Dedifferentiated amniotic fluid mesenchymal stem cell (primary cell): ENCODE data around the gene CDH13.

Experiments used
- DNase-seq: peaks from one replicate; pipeline ENCODE4 v3.0.0-alpha.2; 2016; ENCODE audit errors: extremely low spot score

Gene CDH13

DNA sequence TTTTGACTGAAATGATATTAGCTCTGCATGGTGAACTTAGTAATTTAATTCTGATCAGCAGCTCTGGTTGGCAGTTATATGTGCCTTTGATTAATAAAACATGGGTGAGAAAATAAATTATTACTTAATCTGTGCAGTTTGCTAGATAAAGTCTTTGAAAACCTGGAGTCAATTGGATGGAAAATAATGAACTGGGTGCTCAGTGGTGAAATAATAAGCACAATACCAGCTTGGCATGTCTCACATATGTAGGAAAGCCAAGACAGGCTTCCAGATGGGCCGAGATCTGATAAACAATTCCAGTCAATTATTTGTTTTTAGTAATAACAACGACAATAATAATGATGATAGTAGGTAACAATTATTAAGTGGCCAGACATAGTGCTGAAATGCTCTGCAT is 326.7 kb downstream of the CDH13 start:
- no peak for DNase-seq

DNA sequence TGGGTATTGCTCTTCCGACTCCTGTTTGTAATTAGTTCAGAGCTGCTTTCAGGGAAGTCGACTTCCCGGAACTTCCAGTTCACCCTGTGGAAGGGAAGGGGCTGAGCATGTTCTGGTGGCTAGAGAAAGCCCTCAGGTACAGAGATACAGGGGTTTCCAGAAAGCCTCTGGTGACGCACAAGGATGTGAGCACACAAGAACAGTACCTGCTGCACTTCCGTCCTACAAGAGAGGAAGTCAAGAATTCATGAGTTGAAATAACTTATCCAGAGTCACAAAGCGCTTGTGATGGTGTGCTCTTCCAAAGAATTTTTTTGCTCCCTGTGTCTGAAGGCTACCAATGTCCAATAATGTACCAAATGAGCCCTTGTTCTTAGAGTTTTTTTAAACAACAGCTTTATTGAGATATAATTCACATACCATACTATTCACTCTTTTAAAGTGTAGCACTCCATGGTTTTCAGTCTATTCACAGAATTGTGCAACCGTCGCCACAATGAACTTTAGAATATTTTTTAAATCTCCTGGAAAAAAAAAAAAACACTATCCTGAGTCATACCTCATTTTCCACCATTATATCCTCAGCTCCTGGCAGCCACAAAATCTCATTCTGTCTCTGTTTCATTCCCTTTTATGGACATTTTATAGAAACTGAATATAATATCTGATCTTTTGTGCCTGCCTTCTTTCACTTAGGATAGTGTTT is 327.6 kb downstream of the CDH13 start:
- no peak for DNase-seq

DNA sequence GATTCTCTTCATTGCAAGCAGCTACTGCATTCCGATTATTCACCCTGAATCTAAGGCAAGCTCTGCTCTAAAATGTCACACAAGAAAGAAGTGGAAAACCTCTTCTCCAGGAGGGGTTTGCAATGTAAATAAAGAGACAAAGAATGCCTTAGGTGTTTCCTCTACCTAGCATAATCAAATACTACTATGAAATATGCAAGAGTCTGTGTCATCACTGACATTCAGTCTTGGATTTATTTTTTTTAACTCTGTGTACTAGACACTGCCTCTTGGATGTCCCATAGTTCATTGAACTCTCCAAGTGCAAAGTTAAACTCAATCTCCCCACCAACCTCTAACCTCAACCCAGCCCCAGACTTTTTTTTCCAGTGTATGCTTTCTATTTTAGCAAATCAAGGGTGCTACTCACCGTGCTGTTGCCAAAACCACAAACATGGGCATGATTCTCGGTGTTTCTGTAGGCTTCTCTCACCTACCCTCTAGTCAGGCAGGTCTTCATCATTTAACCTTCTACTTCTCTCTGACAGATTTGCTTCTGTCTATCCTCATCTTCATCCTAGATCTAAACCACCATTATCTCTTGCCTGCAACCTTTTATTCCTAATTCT is 329.1 kb downstream of the CDH13 start:
- no peak for DNase-seq

GRCh38 chr16:82957212-82957611 is 330.4 kb downstream of the CDH13 start:
- DNase-seq, result no peak

DNA sequence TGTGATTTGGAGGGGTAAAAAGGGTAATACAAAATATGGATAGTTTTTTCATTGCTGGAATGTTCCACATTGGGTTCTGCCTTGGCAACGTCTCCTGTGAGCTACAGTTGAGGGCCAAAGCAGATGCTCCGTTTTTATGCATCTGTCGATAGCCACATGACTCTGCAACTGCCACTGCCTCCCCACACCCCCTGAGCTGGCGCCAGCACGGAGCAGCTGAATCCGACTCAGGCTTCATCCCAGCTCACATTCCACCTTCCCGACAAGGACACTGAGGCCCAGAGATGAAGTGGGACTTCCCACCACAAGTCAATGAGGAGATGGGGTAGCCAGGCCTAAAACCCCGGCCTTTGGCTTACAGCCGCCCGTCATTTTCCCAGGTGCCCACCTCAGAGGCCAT is 334.1 kb downstream of the CDH13 start:
- DNase-seq, result no peak

GRCh38 chr16:82963653-82964052 is 336.9 kb downstream of the CDH13 start:
- no peak for DNase-seq

DNA sequence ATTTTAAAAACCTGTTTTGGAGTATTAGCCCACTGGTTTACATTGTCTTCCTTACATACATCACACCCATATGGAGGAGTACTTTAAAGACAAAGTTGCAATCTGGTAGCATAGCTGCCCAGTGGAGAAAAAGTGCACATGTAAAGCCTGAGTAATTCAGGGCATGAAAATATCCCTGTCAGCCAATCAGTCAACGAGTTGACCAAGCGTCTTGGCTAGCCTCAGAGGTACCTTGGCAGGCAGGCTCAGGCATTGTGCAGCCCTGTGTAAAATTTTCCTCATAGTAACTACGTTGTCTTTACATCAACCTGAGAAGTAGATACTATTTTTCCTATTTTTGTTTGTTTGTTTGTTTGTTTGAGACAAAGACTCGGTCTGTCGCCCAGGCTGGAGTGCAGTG is 339.0 kb downstream of the CDH13 start:
- no peak for DNase-seq

- DNase-seq, result no peak
Observed at GRCh38 chr16:82967424-82967823, 340.7 kb downstream of the CDH13 start.

DNA sequence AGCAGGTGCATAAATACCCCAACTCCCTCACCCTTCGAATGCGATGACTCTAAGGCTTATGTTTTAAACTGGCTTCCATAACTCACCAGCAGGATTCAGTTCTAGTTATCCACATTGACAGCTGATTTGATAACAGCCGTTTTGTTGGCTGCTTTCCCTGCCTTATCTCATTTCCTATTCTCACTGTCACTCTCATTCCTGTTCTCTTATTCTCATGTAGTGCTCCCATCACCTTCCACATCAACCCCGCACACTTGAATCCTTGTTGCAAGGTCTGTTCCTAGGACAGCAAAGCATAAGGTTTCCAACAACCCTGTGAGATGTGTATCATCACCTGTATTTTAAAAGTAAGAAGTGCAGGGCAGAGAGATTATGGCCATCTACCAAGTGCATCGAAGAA is 344.4 kb downstream of the CDH13 start:
- DNase-seq, result no peak

DNA sequence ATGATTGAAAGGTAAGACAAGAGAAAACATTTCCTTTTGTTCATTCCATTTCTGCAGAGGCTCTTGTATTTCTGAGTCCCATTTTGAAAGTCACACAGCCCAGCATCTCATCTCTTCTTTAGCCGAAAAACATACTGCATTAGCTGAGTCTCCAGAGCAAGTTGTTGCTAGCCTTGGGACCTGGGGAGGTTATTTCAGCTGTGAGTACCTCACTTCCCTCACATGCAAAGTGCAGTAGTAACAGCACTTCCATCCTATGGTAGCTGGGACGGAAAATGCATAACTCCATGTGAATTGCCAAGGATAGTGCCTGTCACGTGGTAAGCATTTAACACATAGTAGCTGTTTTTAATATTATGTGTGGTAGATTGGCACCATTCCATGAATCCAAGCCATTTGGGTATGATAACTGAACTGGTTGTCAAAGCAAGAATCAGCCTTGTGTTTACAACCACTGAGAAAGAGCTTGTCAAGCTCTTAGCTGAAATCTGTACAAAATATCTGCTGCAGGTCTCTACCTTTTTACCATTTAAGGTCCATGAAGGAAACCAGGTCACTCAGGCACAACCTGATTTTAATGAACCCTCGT is 345.7 kb downstream of the CDH13 start:
- DNase-seq, result no peak

- DNase-seq, result no peak
Observed at GRCh38 chr16:82979406-82980111, 352.8 kb downstream of the CDH13 start.

- DNase-seq, result no peak
Observed at GRCh38 chr16:82980810-82981209, 354.0 kb downstream of the CDH13 start.

GRCh38 chr16:82987767-82988166 is 361.0 kb downstream of the CDH13 start:
- DNase-seq, result no peak

GRCh38 chr16:82990155-82990554 is 363.4 kb downstream of the CDH13 start:
- peak; percentile 43 for DNase-seq

DNA sequence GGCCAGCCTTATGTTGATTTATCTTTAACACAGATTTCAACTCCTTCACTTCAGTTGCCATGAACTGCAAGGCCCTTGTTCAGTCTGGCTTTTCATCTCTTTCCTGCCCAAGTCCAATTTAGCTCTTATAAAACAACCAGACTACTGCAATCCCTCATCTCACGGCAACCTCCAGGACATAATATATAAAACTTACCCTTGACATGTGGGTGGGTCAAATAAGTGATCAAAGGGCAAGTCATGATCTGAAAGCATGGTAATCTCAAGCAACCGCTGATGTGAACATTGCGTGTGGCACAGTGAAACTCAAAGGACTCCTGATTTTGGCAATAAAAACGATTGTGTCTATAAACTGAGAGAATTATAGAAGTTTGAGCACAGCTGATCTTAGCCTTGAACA is 364.6 kb downstream of the CDH13 start:
- DNase-seq, result no peak

GRCh38 chr16:82991966-82992675 is 365.4 kb downstream of the CDH13 start:
- DNase-seq, result no peak

GRCh38 chr16:82992786-82993185 is 366.0 kb downstream of the CDH13 start:
- no peak for DNase-seq

DNA sequence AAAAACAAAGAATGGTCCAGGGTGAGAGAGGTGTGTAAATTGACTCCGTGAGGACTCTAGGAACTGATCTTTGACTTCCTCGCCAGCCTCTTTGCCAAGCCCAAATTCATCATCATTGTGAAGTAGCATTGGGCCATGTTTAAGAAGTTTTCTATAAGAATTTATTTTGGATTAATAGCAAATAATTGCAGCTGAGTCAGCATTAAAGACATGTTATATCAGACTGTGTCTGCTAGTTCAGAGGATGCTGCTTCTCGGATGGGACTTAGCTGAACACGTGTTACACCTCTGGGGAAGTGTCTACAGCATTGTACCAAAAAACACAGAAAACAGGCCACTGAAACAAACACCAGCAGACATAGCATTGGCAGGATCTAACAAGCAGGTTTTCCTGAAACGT is 366.6 kb downstream of the CDH13 start:
- no peak for DNase-seq

DNA sequence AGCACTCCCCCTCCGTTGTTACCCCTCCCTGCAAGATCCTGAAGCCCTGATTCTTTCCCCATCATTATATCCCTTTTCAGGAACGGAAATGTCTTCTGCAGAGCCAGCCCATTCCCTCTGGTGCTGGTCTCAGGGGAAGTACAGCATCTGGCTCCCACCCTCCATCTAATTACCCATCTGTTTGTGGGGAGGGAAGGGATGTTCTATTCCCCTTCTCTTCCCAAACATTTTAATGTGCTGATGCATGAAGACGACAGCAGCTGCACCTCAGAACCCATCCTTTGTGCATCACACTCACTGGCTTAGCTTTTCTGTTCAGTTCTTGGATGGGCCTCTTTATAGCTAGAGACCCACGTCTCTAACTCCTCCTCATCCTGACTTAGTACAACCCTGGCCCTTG is 367.2 kb downstream of the CDH13 start:
- no peak for DNase-seq

DNA sequence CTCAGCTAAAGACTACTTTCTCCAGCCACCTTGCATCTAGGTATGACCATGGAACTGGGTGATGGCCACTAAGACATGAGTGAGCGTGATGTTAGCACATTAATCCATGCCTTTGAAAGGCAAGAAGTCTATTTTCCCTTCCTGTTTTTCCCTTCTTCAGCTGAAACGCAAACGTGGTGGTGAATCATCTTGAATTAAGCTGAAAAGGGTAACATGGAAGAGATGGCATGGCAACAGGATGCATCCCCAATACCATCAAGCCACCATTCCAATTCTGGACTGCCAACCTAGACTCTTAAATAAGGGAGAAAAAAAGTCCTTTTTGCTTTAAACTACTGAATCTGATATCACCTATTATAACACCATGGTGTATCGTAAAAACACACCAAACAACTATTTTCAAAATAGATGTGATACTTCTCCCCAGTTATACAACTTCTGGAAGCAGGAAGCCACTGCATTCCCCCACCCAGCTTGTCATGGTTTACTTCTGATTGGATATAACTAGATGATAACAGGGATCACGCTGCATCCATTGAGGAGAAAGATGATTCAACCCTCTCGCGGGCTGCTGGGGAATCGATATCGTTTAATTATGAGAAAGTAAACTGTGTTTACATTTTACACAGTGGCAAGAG is 368.6 kb downstream of the CDH13 start:
- no peak for DNase-seq

DNA sequence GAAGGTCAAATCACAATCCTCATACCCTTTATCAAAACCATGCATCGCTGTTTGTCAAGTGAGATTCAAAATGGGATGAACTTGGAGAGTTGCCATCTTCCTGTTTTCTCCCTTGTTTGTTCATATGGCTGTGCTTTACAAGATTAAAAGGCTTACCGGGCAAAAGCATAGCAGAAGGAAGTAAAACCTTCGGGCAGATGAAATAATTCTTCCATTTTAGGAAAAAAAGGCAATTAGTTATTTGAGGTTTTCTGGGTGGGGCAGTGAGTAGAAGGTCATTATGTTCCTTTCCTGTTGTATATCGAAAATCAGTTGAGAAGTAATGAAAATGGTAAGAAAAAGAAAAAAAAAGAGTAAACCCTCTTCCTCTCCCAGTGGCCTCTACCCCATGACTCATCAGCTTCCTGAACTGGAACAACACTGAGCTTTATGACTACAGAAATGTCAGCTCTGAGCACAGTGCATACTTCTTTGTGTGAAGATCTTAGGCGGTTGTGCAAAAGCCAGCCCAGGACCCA is 369.2 kb downstream of the CDH13 start:
- peak; percentile 70 for DNase-seq
